Stimulated activated naive CD8-positive, alpha-beta T cell treated with anti-CD3 and anti-CD28 coated beads, Interleukin-15, Interleukin-2, amounts not matched to agents 100 U/mL and 50 U/mL, for 24 hours (primary cell): ENCODE data around the gene BLNK.
"Not testable (repeated sequence)": the region's sequence is repeated elsewhere in the genome, so short reads cannot be mapped to it uniquely, and the experiment has no call there.

Experiments
- ATAC-seq: fragments of 150-1000 bp; cut with Tn5 transposase; one replicate; pipeline ENCODE4 v1.10.0; 2021
- DNase-seq: peaks from one replicate; pipeline ENCODE4 v3.0.0; 2021

Gene BLNK

DNA sequence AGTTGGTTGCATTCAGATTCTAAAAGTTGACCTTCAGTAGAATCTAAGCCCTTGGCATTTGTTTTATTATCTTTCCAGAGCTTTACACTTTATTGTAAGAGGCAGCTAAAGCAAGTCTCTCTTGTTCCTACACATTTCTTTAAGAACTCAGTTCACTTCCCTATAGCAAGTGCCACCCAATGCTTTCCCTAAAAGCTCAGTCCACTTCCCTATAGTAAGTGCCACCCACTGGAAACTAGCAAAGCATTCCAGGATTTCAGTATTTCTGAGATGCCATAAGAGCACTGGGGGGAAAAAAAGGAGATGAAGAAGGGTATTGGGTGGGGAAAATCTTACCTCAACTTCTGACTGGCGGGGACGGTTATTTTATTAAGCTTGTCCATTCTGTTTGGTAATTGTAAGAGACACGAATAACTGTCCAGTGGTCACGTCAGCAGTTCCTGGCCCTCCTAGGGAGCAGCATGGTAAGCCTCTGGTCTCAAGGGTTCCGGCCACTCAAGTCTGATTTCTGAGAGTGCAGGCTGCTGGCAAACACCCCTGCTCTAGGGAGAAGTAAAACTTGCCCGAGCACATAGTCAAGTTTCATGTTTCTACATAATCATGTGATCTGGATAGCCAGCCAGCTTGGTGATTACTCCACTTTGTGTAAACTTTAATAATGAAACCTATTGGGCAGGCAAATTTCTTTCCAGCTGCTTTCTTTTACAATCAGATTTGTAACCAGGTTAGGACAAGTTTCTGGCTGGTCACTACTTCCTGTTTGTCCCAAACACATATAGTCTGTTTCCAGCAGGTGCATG, at the start of gene BLNK:
BLNK (minus strand) TSS at position 554 of the 800 bp plus-strand sequence; CDS start at position 383, 171 bp downstream.
- no peak for ATAC-seq
- DNase-seq, result no peak

DNA sequence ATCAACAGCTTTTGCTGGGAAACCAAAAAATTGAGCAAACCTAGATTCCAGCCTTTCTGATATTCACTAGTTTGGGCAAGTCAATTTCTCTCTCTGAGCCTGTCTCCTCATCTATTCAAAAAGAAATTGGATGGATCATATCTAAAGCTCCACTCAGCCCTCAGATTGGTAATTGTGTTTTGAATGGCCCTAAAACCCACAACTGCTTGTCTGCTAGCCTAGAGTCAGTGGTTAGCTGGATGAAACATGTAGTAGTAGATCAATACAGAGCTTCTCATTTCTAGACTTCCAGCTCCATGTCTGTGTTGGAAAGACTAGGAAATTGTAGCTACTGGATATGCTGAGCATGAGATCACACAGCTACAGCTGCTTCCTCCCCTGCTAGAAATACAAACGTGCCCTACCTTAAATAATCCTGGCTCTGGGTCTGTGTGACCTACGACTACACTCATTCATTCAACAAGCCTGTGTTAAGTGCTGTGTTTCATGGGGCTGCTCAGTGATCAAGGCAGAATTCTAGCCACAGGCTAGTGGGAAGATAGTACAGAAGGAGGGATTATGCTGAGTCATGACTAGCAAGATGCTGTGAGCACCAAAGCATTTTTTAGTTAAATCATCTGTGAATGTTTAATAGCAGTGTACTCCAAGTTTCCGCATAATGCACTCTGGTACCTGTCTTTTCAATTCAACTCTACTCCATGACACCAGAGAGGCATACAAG, 48.5 kb upstream of the BLNK start:
- ATAC-seq (no peak), DNase-seq (no peak)

DNA sequence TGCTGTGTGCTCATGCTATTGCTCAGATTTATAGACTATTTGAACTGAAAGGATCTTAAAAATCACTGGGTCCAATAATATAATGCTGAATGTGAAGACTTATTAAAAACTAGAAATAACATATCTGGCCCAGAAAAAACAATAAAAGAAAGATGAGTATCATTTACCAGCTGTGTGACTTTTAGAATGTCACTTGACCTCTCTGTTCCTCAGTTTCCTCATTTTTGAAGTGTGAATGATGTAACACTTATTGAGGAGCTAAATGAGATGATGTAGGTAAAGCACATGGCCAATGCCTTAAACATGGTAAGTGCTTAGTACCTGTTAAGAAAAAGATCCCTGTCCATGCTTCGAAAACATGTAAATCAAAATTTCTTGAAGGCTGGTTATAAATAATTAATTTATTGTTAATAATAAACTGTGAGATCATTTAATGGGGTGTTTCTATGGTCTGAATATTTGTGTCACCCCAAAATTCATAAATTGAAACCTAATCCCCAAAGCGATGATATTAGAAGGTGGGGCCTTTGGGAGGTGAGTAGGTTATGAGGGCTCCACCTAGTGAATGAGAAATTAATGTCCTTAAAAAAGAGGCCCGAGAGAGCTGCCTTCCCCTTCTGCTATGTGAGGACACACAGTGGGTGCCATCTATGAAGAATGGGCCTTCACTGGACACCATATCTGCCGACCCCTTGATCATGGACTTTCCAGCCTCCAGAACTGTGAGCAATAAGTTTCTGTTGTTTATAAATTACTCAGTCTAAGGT, 45.9 kb upstream of the BLNK start:
- no peak for ATAC-seq
- DNase-seq, result no peak

DNA sequence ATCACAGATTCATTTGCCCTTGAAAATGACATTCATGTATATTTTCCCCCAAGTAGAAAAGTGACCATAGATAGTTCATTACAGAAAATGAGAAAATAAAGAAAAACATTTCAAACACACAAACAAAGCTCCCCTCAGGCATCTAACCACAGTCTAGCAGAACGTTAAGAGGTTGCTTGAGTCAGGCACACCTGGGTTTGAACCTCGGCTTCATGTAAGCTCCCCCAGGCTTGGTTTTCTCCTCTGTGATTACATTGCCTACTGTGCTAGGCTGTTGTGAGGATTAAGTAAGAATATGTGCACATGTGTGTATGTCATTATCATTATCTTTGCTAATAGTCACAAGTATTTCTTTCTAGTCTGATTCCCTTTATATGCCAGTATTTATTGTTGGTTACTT, 42.0 kb upstream of the BLNK start:
- no peak for DNase-seq
- no peak for ATAC-seq

DNA sequence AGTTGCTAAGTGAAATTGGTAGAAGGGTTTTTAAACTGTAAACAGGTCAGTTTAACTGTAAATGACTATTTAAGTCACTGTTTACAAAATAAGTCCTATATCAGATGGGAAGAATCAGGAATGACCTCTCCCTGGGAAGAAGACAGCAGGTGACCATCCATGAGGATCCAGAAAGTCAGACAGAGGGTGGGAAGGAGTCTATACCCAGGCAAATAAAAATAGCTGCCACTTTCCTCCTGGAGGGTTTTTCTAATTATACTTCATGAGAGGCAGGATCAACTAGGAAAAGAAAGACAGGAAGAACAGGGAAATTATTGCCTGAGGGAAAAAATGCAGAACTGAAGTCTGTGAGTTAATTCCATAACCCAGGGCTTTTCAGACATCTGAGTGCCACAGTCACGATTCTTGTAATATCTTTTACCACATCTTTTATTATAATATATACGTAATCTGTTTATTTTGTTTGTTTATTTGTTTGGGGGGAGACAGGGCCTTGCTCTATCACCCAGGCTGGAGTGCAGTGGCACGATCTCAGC, 39.9 kb upstream of the BLNK start:
- ATAC-seq (no peak), DNase-seq (no peak)

DNA sequence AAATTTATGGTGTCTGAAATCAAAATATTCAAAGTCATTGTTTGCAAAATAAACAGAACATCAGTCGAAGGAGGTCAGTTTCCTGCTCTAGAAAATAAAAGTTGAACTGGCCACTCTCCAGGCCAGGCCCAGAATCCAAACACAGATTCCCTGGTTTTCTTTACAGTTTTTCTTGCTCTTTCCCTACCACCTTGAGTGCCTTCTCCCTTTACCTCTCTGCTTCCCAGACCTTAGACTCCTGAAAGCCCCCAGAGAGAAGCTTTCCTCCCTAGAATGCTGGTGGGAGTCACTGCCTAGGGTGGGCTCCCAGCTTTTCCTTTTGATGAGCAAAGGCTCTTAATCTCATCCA, 38.9 kb upstream of the BLNK start:
- no peak for DNase-seq
- ATAC-seq, result no peak

DNA sequence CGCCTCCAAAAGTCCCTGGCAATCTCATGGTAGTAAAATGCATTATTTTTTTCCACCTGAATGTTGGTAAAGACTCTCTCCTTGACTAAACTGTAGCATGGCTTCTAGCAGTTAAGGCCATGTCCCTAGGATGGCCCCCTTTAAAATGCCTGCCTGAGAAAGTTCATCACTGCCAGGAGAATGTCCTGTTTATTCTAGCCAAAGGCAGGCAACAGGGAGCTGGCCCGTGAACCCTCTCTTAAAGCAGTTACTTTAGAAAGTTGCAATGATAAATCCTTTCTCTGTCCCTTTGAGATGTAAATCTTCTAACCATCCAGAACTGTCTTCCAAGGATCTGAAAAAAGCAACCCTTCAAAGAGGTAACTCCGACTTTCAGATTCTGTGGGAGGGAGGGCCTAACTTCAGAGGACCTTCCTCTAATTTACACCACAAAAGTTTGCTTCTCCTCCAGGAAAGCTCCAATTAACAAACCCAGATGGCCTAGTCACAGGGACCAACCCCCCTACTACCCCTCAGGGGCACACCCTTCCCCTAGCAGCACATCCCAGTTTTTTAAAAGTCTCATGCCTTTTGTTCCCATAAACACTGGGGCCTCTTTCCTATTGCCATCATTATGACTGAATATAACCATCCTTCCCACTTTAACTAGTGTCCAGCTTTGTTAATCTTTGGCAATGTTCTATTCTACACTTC, 38.4 kb upstream of the BLNK start:
- DNase-seq (no peak), ATAC-seq (no peak)

DNA sequence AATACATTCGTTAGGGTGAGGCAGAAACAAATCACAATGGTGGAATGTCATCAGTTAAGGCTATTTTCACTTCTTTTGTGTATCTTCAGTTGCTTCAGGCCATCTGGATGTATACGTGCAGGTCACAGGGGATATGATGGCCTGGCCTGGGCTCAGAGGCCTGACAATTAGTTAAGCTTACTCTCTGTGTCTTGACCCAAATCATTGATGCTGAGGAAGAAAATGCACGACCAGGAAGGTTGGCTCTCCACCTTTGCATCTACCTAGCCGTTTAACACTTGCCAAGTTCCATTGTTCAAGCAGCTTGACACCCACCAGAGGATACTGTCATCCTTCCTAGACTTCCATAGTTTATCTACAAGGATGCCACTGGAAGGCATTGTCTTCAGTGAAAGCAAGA, 37.5 kb upstream of the BLNK start:
- not testable (repeated sequence) for DNase-seq, ATAC-seq

DNA sequence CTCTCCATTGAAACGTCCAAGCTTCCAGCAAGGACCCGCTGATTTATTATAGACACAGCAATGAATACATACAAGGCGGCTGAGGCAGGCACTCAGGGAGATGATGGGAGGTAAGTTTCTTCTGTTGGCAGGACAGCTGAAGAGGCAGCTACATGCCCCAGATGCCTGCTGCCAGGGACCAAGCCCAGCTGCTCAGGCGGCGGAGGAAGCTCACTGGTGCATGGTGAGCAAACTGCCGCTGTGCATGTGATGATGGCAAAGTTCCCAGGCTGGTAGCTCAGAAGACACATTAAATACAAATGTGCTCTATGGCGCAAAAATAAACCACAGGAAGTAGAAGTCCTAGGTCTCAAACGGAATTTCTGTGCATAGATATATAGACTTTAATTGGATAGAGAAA, 35.1 kb upstream of the BLNK start:
- ATAC-seq, result no peak
- peak; percentile 15 for DNase-seq

DNA sequence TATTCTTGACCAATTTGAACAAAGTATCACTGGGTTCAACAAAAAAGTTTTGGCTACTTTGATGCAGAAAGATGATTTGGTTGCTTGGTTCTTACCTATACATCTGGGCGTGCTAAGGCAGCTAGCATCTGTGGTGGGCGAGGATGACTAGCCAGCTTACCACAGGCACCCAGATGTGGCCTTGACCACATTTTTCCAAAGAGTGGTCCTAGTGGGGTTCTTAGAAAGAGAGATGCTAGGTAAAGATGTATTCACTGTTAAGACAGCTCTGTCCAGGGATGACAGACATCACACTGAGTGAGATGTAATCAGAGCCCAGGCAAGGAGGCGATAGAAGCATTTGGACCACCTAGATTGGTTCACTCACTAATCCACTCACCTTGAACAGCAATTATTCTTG, 33.6 kb upstream of the BLNK start:
- DNase-seq (peak; percentile 27), ATAC-seq (peak; percentile 84)

DNA sequence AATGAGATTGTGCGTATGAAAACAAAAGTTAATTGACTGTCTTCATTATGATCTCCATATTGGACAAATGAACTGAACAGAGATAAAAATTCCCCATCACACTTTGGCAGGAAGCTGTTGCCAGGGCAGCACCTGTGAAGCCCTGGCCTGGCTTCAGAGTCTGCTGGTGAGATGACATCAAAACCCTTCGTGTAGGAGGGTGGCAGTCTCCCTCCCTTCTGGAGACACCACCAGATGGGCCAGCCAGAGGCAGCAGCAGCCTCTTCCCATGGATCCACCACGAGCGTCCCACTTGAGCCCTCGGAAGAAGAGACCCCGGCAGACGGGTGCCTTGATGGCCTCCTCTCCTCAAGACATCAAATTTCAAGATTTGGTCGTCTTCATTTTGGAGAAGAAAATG, 32.9 kb upstream of the BLNK start, which contains the start of gene DNTT:
DNTT (plus strand) TSS at position 205 of the 400 bp plus-strand sequence; CDS start at position 269, 64 bp downstream.
- no peak for ATAC-seq
- no peak for DNase-seq

DNA sequence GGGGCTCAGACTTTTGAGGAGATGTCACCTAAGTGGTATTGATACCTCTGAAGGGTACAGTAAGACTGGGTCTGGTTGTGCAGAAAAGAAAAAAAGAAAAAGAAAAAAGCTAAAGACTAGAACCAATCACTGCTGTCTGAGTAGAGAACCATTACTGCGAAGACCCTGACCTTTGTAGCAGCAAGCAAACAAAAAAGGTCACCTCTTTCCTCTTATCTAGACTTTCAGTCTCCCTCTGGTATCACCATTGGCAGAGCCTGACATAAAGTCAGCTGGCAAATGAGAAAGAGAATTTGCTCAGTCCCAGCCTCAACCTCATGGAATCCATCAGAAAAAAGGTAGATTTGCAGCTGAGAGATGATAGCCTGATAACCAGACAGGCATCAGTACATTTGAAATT, 30.2 kb upstream of the BLNK start:
- DNase-seq (no peak), ATAC-seq (no peak)

DNA sequence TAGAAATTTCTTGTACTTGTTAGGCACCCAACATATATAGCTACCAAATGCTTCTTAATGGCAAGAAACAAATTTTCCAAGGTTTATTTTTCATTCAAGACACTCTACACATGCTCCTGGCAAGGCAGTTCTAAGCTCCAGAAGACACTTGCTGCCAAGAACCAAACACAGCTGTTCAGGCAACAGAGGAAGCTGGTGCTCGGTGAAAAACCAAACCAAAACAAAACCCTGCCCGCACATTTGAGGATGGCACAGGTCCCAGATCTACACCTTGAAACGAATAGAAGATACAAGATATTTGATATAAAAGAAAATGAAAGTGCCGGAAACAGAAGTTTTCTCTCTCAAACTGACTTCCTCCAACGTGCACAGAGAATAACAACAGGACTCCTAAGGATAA, 28.0 kb upstream of the BLNK start:
- DNase-seq (no peak), ATAC-seq (no peak)

DNA sequence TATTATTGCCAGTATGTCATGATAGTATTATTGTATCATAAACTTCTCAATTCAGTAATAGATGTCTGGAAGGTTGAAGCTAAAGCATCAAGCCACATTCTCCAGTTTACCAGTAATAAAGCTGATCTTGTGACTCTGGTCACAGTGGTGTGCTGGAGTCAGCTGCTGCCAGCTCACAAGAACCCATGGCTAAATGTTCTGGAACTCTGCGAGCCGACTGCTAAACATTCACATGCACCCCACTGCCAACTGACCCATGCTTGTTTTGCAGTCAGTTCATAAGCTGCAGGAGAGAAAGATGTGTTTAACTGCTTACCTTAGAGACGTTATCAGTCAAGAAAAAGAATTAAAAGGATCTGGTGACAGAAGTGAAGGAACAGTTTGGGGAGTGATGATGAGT, 27.0 kb upstream of the BLNK start:
- no peak for DNase-seq
- no peak for ATAC-seq

DNA sequence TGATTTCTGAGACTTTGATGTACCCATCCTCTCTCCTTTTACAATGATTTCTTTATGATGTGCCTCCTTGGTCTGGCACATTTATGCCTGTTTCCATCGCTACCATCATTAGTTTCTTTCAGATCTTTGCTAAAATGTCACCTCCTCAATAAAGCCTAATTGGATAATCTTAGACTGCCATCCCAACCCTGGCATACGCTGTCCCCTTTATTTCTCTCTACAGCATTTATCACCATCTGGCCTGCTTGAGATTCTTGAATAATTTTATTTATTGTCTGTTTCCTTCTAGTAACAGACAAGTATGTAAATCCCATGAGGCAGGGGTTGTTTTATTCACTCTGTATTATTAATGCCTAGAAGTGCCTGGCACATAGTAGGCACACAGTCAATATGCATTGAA, 26.1 kb upstream of the BLNK start:
- DNase-seq (no peak), ATAC-seq (no peak)

DNA sequence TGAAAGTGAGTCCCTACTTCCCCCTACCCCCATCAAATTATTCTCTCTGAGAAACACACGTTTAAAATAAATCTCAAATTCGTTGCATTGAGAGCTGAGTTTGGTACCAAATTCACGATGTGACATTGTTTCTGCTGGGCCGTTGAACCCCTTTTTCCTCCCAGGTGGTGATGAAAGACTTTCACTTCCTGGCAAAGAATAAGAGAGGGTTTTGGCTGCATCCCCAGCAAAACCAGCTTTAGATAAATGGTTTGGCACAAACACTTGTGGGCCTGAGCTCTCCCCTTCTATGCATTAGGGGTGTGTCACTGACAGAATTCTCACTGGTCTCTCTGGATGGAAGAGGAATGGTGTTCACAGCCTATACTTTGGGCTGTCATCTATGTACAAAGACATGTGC, 24.1 kb upstream of the BLNK start:
- DNase-seq, result no peak
- ATAC-seq, result no peak

DNA sequence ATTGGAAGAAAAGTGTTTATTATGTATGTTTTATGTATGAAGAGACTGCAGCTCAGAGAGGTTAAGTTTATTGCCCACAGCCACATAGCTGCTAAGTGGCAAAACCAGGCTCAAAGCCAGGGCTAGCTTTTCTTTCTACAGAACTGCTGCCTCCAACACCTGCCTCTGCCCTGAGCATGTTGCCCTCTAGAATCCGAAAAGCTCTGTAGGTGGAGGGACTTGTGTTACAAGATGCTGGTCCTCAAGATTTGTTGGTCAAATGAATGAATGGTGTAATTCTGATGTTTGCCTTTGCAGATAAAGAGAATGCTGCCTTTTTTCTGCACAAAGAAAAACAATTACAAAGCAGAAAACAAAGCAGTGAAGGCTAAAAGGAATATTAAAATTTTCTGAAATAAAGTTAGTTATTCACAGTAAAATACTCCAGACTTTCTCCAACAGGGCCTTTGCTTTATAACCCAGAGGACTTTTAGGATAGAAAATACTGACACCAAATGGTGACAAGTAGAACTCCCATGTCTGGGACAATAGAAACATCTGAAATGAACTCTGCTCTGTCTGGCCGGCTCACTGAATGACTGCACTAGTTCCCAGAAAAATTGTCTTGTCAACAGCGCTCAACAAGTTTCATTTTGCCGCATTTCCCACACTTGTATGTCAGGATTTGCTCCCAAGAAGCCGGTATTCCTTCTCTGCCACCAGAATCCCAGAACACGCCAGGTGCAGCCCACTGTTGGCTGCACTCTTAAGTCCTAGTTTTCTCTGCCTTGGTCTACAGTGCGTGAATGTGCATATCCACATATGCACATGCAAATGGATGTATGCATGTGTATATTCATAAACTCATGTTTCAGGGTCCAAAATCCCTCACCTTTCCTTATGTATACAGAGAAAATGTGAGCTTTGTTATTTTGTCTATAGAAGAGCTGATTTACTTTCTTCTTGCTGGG, 21.9 kb upstream of the BLNK start:
- peak; percentile 66 for ATAC-seq
- DNase-seq, result no peak

DNA sequence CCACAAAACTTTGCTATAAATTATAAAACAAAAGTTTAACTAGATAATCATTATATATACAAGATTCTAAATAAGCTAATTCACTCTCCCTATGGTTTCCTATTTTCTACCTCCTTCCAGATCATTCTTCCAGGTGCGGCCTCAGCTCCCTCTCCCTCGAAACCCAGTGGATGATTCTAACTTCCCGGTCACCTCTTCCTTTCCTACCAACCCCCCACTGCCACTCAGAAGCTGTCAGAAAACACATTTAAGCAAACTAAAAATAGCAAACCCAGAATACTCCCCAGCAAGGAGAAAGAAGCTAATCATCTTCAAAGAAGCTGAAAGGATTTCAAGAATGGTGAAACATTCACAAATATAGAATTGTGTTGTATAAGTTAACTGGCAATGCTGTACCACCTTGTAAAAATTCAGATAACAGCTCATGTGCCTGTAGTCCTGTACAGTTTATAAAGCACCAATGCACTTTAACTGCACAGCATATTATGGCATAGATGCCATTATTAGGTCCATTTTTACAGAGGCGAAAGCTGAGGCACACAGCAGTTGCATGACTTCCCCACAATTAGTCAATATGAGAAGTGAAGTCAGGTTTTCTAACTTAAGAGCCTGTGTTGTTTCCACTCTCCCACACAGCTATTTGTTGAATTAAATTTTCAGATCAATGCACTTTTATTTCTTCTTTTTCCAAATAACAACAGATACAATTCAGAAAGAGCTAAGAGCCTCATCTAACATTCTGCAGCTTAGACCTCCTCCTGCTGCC, 19.2 kb upstream of the BLNK start:
- DNase-seq, result no peak

DNA sequence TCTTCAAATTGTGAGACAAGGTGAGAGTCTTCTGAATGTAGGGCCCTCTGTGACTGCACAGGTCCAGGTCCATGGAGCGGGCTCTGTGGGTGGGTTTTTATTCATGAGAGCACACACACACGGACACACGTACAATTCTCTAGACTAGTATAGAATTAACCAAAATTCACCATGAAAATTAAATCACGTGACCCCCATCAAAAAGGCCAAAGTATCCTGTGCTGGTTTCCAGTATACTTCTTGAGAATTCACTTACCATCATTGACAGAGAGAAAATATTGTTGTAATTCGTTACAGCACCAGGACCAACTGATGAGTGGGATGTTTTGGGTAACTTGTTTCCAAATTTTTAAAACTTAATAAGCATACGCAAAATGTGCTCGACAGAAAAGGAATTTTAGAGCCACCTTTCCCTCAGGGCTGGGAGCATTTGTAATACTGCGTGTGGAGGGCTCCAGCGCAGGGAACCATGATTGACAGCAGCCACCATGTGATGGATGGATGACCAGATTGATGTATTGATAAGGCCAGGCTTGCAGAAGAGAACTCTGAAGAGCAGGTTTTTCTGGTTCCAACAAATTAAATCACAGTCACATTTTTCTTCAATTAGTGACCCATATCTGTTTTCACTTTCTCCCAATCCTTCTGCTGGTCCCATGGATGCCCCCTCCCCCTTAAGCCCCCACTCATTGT, 18.0 kb upstream of the BLNK start:
- no peak for DNase-seq
- ATAC-seq, result no peak

More for the DNA sequence above, 19.2 kb upstream of the BLNK start:
- ATAC-seq, result no peak
